ENCODE results near the gene NPR1. TPM values are rescaled to one million over a fixed set of nuclear protein-coding genes. Genes with fewer than 3 reads are reported as not detected.

Gene NPR1
- total and polyA plus RNA-seq, 2 donors (not counting 3 experiments of a cell fraction or from before 2014, with no cell fraction given), result 9.8 to 13.3 TPM

GRCh38 chr1:153717330-153717729, 38.8 kb downstream of the NPR1 start:
- FAIRE-seq (no peak), DNase-seq (ENCODE audit: low read depth, low spot score) (no peak)
- H3K27ac ChIP-seq (ENCODE audit: insufficient read depth, low read depth, low read length), result no peak overlapping the region
- intact Hi-C loops (cut with micrococcal nuclease), result no loop called here
- BruUV-seq (replicated peaks), result no TSS peak
- H3K9ac ChIP-seq (replicated peaks; ENCODE audit: extremely low read depth, insufficient read depth, low read length), result no peak overlapping the region
- ChIA-PET CTCF (interaction anchor here (1.2 to 1.6 kb wide), 2 partner anchors 11 to 23 kb away, joined by 3 to 7 read pairs; partner anchors contain the start of gene INTS3), POLR2A (no interaction called here)
- H2AFZ ChIP-seq (ENCODE audit: low read depth, low read length), result no peak overlapping the region
- TF ChIP-seq, protein P1, sequence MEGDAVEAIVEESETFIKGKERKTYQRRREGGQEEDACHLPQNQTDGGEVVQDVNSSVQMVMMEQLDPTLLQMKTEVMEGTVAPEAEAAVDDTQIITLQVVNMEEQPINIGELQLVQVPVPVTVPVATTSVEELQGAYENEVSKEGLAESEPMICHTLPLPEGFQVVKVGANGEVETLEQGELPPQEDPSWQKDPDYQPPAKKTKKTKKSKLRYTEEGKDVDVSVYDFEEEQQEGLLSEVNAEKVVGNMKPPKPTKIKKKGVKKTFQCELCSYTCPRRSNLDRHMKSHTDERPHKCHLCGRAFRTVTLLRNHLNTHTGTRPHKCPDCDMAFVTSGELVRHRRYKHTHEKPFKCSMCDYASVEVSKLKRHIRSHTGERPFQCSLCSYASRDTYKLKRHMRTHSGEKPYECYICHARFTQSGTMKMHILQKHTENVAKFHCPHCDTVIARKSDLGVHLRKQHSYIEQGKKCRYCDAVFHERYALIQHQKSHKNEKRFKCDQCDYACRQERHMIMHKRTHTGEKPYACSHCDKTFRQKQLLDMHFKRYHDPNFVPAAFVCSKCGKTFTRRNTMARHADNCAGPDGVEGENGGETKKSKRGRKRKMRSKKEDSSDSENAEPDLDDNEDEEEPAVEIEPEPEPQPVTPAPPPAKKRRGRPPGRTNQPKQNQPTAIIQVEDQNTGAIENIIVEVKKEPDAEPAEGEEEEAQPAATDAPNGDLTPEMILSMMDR (IDR thresholded peaks at IDR 0.05; ENCODE audit: extremely low read depth in 1 of 2, insufficient read depth in 1 of 2, low read depth in 1 of 2, low read length in 2 of 2), result no peak
- TF ChIP-seq POLR2AphosphoS5 (IDR thresholded peaks at IDR 0.05; ENCODE audit: insufficient read depth, low read depth, low read length), result no peak
- TF ChIP-seq, protein P2, sequence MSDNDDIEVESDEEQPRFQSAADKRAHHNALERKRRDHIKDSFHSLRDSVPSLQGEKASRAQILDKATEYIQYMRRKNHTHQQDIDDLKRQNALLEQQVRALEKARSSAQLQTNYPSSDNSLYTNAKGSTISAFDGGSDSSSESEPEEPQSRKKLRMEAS (IDR thresholded peaks at IDR 0.05; ENCODE audit: insufficient read depth, insufficient read length), result no peak
- no peak for TF ChIP-seq FOS (IDR thresholded peaks at IDR 0.05; ENCODE audit: borderline replicate concordance, insufficient read depth, low read length)
- no peak for TF ChIP-seq POLR2A (IDR thresholded peaks at IDR 0.05; ENCODE audit: low read depth, low read length)
- TF ChIP-seq EZH2 (IDR thresholded peaks at IDR 0.05; ENCODE audit: borderline replicate concordance, low read depth, low read length, severe bottlenecking), result no peak
- TF ChIP-seq MYC (IDR thresholded peaks at IDR 0.05; ENCODE audit: low read depth, low read length), result no peak
- no peak for TF ChIP-seq JUN (IDR thresholded peaks at IDR 0.05; ENCODE audit: borderline replicate concordance, insufficient read depth, insufficient read length, low read depth)
- TF ChIP-seq GATA2 (IDR thresholded peaks at IDR 0.05; ENCODE audit: insufficient read depth, insufficient read length, low read depth, low read length), result no peak
- no peaks in the 10 kb centered on the region for H4K20me1 ChIP-seq (replicated peaks; ENCODE audit: control insufficient read depth, extremely low read depth, insufficient read depth, low read length)
- no peak overlapping the region for H3K4me2 ChIP-seq (ENCODE audit: insufficient read depth, low read length)
- H3K9me1 ChIP-seq (replicated peaks; ENCODE audit: control insufficient read depth, extremely low read depth, insufficient read depth, low read length), result no peaks in the 10 kb centered on the region
- H3K9me3 ChIP-seq (replicated peaks; ENCODE audit: control insufficient read depth, insufficient read depth, low read length), result no peaks in the 10 kb centered on the region
- H3K79me2 ChIP-seq (ENCODE audit: control insufficient read depth, insufficient read depth, low read length), result no peaks in the 10 kb centered on the region
- H3K4me3 ChIP-seq (replicated peaks in 1 of 3; ENCODE audit: insufficient read depth in 1 of 3, low read depth in 1 of 3, low read length in 3 of 3), result no peak overlapping the region
- dilution Hi-C loops (cut with MboI; ENCODE audit: extremely low pct_ligation_motif_present, low sequenced_read_pairs), result no loop called here
- peaks cover 0 to 2% of the 10 kb centered on the region in 2 experiments for H3K27me3 ChIP-seq (ENCODE audit: control insufficient read depth in 2 of 2, insufficient read depth in 2 of 2, low read length in 2 of 2)
- no peaks in the 10 kb centered on the region for H3K4me1 ChIP-seq (ENCODE audit: control insufficient read depth, extremely low read depth, insufficient read depth, low read length)
- no peaks in the 10 kb centered on the region for H3K36me3 ChIP-seq (ENCODE audit: control insufficient read depth in 2 of 2, extremely low read depth in 1 of 2, insufficient read depth in 2 of 2, low read length in 2 of 2)
